ENCODE data around the gene PDAP1.

The PDAP1 gene

GRCh38 chr7:99375070-99375807, 33.2 kb downstream of the PDAP1 start:
- H3K4me3 ChIP-seq (ENCODE audit: low read length) = peak overlapping the region; percentile 67
- TF ChIP-seq, protein P1, sequence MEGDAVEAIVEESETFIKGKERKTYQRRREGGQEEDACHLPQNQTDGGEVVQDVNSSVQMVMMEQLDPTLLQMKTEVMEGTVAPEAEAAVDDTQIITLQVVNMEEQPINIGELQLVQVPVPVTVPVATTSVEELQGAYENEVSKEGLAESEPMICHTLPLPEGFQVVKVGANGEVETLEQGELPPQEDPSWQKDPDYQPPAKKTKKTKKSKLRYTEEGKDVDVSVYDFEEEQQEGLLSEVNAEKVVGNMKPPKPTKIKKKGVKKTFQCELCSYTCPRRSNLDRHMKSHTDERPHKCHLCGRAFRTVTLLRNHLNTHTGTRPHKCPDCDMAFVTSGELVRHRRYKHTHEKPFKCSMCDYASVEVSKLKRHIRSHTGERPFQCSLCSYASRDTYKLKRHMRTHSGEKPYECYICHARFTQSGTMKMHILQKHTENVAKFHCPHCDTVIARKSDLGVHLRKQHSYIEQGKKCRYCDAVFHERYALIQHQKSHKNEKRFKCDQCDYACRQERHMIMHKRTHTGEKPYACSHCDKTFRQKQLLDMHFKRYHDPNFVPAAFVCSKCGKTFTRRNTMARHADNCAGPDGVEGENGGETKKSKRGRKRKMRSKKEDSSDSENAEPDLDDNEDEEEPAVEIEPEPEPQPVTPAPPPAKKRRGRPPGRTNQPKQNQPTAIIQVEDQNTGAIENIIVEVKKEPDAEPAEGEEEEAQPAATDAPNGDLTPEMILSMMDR (conservative IDR thresholded peaks at IDR 0.05; ENCODE audit: low read length) = no peak
- peak; percentile 66 for DNase-seq (ENCODE audit: low read depth)

DNA sequence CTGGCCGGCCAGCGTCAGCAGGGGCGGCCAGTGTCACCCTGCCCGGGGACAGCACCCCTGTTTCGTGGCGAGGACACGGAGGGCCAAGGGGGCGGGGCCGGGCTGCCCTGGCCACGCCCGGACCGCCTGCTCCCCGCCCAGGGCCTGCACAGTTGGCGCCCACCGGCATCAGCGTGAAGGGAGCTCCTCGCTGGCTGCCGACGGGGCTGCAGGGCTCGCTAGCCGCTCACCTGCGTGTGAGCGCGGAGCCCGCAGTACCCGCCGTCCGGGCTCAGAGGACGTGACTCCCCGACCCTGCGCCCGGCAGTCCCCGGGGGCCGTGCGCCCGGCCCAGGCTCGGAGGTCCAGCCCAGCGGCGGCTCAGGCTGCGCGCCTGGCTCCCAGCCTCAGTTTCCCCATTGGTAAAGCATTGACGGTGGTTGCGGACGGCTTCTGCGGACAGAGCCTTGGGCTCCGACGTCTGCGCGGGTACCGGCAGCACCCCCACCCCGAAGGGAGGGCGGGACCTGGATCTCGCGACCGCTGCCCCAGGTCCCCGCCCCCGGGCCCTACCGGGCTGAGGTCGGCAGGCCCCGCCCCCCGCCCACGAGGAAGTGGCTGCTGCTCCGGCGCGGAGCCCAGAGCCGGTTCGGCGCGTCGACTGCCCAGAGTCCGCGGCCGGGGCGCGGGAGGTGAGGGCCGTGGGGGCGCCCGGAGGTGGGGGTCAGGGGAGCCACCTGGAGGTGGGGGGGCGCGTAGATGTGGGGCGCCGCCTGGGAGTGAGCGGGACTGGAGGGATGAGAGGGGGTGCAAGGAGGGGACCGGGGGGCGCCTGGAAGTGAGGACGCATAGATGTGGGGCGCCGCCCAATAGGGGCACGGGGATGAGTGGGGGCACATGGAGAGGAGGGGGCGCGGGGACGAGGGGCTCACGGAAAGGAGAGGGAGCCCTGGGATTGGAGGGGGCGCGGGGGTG, 34.0 kb downstream of the PDAP1 start, which contains the start of gene ARPC1B:
TSS of gene ARPC1B (plus strand) at position 620 of the 954 bp plus-strand sequence. CDS start 10,985 bp downstream, outside the sequence.
- DNase-seq (ENCODE audit: low read depth) = peak; percentile 70

DNA sequence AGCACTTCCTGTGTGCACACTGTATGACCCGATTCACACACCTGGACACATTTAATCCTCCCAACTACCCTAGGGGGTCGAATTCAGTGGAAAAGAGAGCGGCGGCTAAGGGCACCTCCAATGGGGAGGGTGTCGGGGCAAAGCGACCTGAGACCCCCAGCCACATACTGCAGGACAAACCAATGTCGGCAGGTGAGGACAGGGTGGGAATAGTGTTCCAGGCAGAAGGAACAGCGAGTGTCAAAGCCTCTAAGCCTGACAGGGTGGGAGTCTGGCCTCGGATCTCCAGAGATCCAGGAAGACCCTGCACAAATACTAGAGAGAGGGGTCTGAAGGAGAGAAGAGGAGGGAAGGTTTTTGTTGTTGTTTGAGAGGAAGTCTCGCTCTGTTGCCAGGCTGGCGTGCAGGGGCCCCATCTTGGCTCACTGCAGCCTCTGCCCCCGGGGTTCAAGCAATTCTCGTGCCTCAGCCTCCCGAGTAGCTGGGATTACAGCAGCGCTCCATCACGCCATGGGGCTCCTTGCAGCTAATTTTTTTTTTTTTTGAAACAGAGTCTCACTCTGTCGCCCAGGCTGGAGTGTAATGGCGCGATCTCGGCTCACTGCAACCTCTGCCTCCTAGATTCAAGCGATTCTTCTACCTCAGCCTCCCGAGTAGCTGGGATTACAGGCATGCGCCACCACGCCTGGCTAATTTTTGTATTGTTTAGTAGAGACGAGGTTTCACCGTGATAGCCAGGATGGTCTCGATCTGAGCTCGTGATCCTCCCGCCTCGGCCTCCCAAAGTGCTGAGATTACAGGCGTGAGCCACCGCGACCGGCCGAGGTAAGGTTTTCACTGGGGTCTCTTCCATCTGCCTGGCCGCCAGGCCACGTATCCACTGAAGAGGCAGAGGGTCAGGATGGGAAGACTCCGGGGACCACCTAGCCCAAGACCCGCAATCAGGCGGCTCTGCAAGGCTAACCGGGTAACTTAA, 35.0 kb downstream of the PDAP1 start:
- H3K4me3 ChIP-seq (ENCODE audit: low read length) = peak overlapping the region; percentile 67; the same call in 1 of the 2 replicates
- TF ChIP-seq, protein P1 (conservative IDR thresholded peaks at IDR 0.05; ENCODE audit: low read length) = no peak
- DNase-seq (ENCODE audit: low read depth) = no peak

More for the DNA sequence above, 34.0 kb downstream of the PDAP1 start, which contains the start of gene ARPC1B:
- peak within 1 kb of the TSS; percentile 67 for H3K4me3 ChIP-seq (ENCODE audit: low read length)
- TF ChIP-seq, protein P1 (conservative IDR thresholded peaks at IDR 0.05; ENCODE audit: low read length) = no peak

- DNase-seq (ENCODE audit: low read depth) = peak; percentile 48
- TF ChIP-seq, protein P1 (conservative IDR thresholded peaks at IDR 0.05; ENCODE audit: low read length) = no peak
- H3K4me3 ChIP-seq (ENCODE audit: low read length) = no peak overlapping the region
Measured at GRCh38 chr7:99372275-99373090, 35.9 kb downstream of the PDAP1 start.

DNA sequence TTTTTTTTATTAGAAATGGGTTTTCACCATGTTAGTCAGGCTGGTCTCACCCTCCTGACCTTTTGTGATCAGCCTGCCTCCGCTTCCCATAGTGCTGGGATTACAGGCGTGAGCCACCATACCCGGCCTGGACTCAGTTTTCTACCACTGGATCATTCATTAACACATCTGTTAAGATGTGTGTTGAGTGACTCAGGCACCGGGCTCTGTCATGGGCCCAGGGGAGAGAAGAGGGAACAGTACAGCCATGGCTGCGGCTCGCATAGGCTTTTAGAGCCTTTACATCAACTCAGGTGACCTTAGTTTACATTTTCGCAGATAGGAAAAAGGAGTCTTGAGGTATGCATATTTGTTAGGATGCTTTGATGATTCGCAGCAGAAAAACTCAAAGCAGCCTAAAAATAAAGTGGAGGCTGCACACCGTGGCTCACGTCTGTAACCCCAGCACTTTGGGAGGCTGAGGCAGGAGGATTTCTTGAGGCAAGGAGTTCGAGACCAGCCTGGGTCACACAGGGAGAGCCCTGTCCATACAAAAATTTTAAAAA, 36.9 kb downstream of the PDAP1 start:
- no peak overlapping the region for H3K4me3 ChIP-seq (ENCODE audit: low read length)
- TF ChIP-seq, protein P1 (conservative IDR thresholded peaks at IDR 0.05; ENCODE audit: low read length) = no peak
- no peak for DNase-seq (ENCODE audit: low read depth)

Measured in AG10803 (cell line).